Measurements from ENCODE around the gene PM20D1. TPM values are rescaled to one million over a fixed set of nuclear protein-coding genes. Genes with fewer than 3 reads are reported as not detected.
"Not testable (repeated sequence)": the region's sequence is repeated elsewhere in the genome, so short reads cannot be mapped to it uniquely, and the experiment has no call there.

PM20D1 gene
- total and polyA plus RNA-seq, 8 donors = 0.45 to 12.3 (median 2.7) TPM; not detected in 2

DNA sequence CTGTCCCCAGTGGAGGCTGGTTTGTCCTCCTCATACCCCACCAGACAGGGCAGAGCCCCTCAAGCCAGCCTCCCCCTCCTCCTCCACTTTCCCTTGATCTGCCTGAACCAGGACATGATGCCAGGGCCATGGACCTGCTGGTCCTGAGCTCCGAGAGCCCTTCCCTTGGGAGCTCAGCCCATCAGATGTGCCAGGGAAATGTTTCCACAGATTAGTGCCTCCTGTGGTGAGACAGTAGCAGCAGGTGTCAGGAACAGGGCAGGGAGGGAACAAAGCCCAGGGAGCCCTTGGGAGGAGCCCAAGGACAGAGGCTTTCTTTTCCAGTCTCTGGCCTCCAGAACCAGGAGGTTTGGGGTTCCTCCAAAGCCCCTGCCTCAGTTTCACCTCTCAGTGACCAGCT, 22.3 kb downstream of the PM20D1 start:
- Histone ChIP-seq H3K27me3 (no peaks in the 10 kb centered on the region), H3K27ac (no peak overlapping the region), H3K4me3 (no peak overlapping the region), H3K9me3 (no peaks in the 10 kb centered on the region), H3K4me1 (peaks cover 0 to 14% (median 0%) of the 10 kb centered on the region in 4 donors), H3K36me3 (no peaks in the 10 kb centered on the region)
- peak in 1 of 2 donors; percentile 53 for DNase-seq
- intact Hi-C loops (cut with DNase I; ENCODE audit: low total_unique reads) = no loop called here
- WGBS, 5 donors = 11 to 44% (median 29%) methylated on average over 1 of the region's 1 CpG
- TF ChIP-seq POLR2AphosphoS5 (IDR thresholded peaks at IDR 0.05) = peak in 1 of 3 donors; percentile 17
- TF ChIP-seq EP300 (IDR thresholded peaks at IDR 0.05) = no peak

DNA sequence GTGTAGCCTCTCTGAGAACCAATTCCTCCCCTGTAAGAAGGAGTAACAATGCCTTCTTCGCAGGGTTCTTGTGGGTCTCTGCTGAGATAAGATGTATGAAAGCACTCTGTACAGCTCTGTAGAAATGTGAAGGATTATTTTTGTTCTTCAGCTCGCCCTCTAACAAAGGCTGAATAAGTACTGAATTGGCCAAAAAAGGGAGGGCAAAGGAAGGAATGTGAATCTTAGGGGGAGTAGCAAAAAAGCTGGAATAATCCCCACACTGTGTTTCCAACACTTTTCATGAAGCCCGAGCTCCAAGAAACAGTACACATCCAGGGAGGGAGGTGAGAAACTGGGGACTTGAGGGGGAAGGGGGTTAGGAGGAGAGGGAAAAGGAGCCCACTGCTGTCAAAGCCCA, 22.9 kb downstream of the PM20D1 start:
- intact Hi-C loops (cut with DNase I; ENCODE audit: low total_unique reads) = no loop called here
- H3K36me3 ChIP-seq = no peaks in the 10 kb centered on the region
- WGBS, 5 donors = 48 to 67% (median 63%) methylated on average over 3 of the region's 3 CpGs
- peaks cover 0 to 14% (median 0%) of the 10 kb centered on the region in 4 donors for H3K4me1 ChIP-seq
- no peak overlapping the region for H3K4me3 ChIP-seq
- no peaks in the 10 kb centered on the region for H3K9me3 ChIP-seq
- DNase-seq = no peak
- TF ChIP-seq EP300 (IDR thresholded peaks at IDR 0.05) (no peak), POLR2AphosphoS5 (IDR thresholded peaks at IDR 0.05) (no peak), POLR2A (IDR thresholded peaks at IDR 0.05) (no peak)
- TF ChIP-seq, protein P1, sequence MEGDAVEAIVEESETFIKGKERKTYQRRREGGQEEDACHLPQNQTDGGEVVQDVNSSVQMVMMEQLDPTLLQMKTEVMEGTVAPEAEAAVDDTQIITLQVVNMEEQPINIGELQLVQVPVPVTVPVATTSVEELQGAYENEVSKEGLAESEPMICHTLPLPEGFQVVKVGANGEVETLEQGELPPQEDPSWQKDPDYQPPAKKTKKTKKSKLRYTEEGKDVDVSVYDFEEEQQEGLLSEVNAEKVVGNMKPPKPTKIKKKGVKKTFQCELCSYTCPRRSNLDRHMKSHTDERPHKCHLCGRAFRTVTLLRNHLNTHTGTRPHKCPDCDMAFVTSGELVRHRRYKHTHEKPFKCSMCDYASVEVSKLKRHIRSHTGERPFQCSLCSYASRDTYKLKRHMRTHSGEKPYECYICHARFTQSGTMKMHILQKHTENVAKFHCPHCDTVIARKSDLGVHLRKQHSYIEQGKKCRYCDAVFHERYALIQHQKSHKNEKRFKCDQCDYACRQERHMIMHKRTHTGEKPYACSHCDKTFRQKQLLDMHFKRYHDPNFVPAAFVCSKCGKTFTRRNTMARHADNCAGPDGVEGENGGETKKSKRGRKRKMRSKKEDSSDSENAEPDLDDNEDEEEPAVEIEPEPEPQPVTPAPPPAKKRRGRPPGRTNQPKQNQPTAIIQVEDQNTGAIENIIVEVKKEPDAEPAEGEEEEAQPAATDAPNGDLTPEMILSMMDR (IDR thresholded peaks at IDR 0.05) = no peak
- H3K27ac ChIP-seq = no peak overlapping the region
- H3K27me3 ChIP-seq = no peaks in the 10 kb centered on the region

DNA sequence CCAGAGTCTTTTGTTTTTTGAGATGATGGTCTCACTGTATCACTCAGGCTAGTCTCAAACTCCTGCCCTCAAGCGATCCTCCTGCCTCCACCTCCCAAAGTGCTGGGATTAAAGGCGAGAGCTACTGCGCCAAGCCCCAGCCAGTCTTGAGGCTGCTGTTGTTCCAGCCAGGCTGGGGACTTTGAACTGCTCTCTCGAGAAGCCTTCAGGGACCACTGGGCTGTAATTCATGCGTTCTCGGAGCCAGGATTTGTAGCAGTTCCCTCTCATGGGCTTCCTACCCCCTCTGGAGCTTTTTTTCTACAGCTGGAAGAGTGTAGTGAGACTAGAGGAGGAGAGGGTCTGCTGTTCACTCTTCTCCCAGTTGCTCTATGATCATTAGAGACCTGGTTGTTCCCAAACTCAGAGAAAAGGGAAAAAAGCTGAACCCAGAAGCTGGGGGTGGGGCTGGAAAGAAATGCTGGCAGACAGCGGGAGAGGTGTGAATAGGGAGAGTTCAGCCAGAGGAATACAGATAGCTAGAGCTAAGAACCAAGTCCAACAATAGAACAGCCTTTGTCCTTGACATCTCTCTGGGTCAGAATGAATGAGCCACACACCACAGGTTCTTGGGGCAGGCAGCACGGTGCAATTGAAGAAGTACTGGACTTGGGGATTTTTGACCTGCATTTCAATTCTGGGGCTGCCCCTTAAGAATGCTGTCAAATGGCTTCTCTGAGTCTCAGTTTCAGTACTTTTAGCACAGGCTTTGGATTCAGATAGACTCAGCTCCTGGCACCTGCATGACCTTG, 23.7 kb downstream of the PM20D1 start:
- Histone ChIP-seq H3K4me3 (no peak overlapping the region), H3K27ac (no peak overlapping the region), H3K9me3 (no peaks in the 10 kb centered on the region), H3K4me1 (peaks cover 0 to 14% (median 0%) of the 10 kb centered on the region in 4 donors), H3K27me3 (no peaks in the 10 kb centered on the region), H3K36me3 (no peaks in the 10 kb centered on the region)
- no peak for DNase-seq
- intact Hi-C loops (cut with DNase I; ENCODE audit: low total_unique reads) = no loop called here
- WGBS, 5 donors = 60 to 71% (median 69%) methylated on average over 8 of the region's 8 CpGs
- TF ChIP-seq, protein P1 (IDR thresholded peaks at IDR 0.05) = no peak
- TF ChIP-seq POLR2AphosphoS5 (IDR thresholded peaks at IDR 0.05) (no peak), EP300 (IDR thresholded peaks at IDR 0.05) (no peak), POLR2A (IDR thresholded peaks at IDR 0.05) (no peak)

DNA sequence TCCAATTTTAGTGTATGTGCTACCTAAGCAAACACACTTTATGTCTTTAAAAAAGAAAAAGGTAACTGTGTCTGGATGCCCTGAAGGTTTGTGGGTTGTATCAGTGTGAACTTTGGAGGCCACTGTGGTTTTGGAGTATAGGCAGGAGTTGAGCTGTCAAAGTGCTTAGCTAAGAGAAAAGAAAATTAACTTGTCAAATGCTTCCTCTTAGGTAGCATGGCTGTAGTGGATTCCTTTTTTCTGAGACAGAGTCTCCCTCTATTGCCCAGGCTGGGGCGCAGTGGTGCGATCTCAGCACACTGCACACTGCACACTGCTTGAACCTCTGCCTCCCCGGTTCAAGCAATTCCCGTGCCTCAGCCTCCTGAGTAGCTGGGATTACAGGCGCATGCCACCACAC, 25.8 kb downstream of the PM20D1 start:
- intact Hi-C loops (cut with DNase I; ENCODE audit: low total_unique reads) = no loop called here
- H3K4me1 ChIP-seq = peaks cover 0 to 14% (median 0%) of the 10 kb centered on the region in 4 donors
- H3K9me3 ChIP-seq = no peaks in the 10 kb centered on the region
- H3K36me3 ChIP-seq = no peaks in the 10 kb centered on the region
- H3K27ac ChIP-seq = no peak overlapping the region
- H3K4me3 ChIP-seq = no peak overlapping the region
- no peaks in the 10 kb centered on the region for H3K27me3 ChIP-seq
- 87 to 96% (median 95%) methylated on average over 2 to 5 of the region's 5 CpGs for WGBS, 5 donors
- DNase-seq = no peak
- TF ChIP-seq POLR2AphosphoS5 (IDR thresholded peaks at IDR 0.05) = no peak

DNA sequence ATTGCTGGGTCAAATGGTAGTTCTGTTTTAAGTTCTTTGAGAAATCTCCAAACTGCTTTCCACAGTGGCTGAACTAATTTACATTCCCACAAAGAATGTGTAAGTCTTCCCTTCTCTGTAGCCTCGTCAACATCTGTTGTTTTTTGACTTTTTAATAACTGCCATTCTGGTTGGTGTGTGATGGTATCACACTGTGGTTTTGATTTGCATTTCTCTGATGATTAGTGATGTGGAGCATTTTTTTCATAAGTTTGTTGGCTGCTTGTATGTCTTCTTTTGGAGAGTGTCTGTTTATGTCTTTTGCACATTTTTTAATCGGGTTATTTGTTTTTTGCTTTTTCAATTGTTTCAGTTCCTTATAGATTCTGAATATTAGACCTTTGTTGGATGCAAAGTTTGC, 26.7 kb downstream of the PM20D1 start:
- DNase-seq; H3K9me3 ChIP-seq; H3K4me3 ChIP-seq; H3K27me3 ChIP-seq; intact Hi-C loops (cut with DNase I; ENCODE audit: low total_unique reads); H3K27ac ChIP-seq; H3K36me3 ChIP-seq: not testable (repeated sequence)
- WGBS, 5 donors = 82 to 92% (median 87%) methylated on average over 2 of the region's 2 CpGs
- peaks cover 0 to 14% (median 0%) of the 10 kb centered on the region in 4 donors for H3K4me1 ChIP-seq

DNA sequence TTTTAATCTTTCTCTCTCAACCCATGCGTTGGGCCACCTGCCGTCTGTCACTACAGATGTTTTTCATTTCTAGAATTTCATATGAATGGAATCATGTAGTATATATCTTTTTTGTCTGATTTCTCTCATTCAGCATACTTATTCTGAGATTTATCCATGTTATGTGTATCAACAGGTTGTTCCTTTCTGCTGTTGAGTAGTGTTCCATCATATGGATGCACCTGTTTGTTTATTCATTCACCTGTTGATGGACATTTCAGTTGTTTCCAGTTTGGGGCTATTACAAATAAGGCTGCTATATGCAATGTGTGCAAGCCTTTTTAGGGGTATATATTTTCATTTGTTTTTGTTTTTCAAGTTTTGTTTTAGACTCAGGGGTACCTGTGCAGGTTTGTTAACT, 27.5 kb downstream of the PM20D1 start:
- TF ChIP-seq POLR2AphosphoS5 (IDR thresholded peaks at IDR 0.05) = no peak
- no peak for TF ChIP-seq EP300 (IDR thresholded peaks at IDR 0.05)
- no peaks in the 10 kb centered on the region for H3K36me3 ChIP-seq
- 87 to 93% (median 91%) methylated on average over 2 of the region's 2 CpGs for WGBS, 5 donors
- DNase-seq = no peak
- H3K27me3 ChIP-seq = no peaks in the 10 kb centered on the region
- H3K27ac ChIP-seq = no peak overlapping the region
- peaks cover 0 to 9% (median 0%) of the 10 kb centered on the region in 4 donors for H3K4me1 ChIP-seq
- no peak overlapping the region for H3K4me3 ChIP-seq
- intact Hi-C loops (cut with DNase I; ENCODE audit: low total_unique reads) = no loop called here
- H3K9me3 ChIP-seq = no peaks in the 10 kb centered on the region
